HepG2 (cell line): ENCODE results near the gene FAAP100. TPM values are rescaled to one million over a fixed set of nuclear protein-coding genes. Genes with fewer than 3 reads are reported as not detected.
A peak's percentile ranks its signal among the peaks of the same experiment; 100 is the strongest.

Experiments used
- BRD4 ChIP-seq: sonication (generic); formaldehyde crosslinking; IDR thresholded peaks from 2 replicates; pipeline ENCODE4 v1.4.0; 2020; ENCODE audit warnings: missing genetic modification reagents
- HMGXB4 ChIP-seq, 2 experiments: sonication (generic) in 1 of 2; formaldehyde crosslinking in 1 of 2; IDR thresholded peaks; 2 replicates each; pipeline versions ENCODE4 v1.4.0 to v1.6.1; 2018 to 2020; ENCODE audit warnings: missing genetic modification reagents in 2 of 2, borderline replicate concordance in 1 of 2, low read depth in 1 of 2, mild to moderate bottlenecking in 1 of 2, missing biosample characterization in 1 of 2
- KLF16 ChIP-seq, 2 experiments: sonication (generic) in 1 of 2; formaldehyde crosslinking in 1 of 2; IDR thresholded peaks; 2 replicates each; pipeline versions ENCODE4 v1.6.1 to v1.8.0; 2016 to 2023; ENCODE audit warnings: missing genetic modification reagents in 2 of 2, missing compliant biosample characterization in 1 of 2
- NFATC3 ChIP-seq: sonication (generic); formaldehyde crosslinking; IDR thresholded peaks from 2 replicates; pipeline ENCODE4 v1.5.1; 2020; ENCODE audit warnings: mild to moderate bottlenecking, missing genetic modification reagents
- PAF1 ChIP-seq: IDR thresholded peaks from 2 replicates; pipeline ENCODE4 v1.6.1; 2016; ENCODE audit warnings: missing genetic modification reagents, missing compliant biosample characterization
- POGZ ChIP-seq: sonication (generic); formaldehyde crosslinking; IDR thresholded peaks from 2 replicates; pipeline ENCODE4 v1.4.0; 2020; ENCODE audit warnings: mild to moderate bottlenecking, missing genetic modification reagents
- PRPF4 ChIP-seq: fragments of 200-400 bp; formaldehyde crosslinking; IDR thresholded peaks from 2 replicates; pipeline ENCODE4 v1.6.1; 2016; ENCODE audit warnings: low read length, low read depth; ENCODE audit not compliant: poor library complexity, severe bottlenecking
- SRSF1 ChIP-seq: fragments of 200-400 bp; formaldehyde crosslinking; optimal IDR thresholded peaks from 2 replicates; pipeline ENCODE3; 2017; ENCODE audit warnings: mild to moderate bottlenecking, low read depth, low read length, moderate library complexity
- SRY ChIP-seq: sonication (generic); formaldehyde crosslinking; IDR thresholded peaks from 2 replicates; pipeline ENCODE4 v1.8.0; 2022; ENCODE audit warnings: mild to moderate bottlenecking, missing genetic modification reagents
- ZBTB3 ChIP-seq: sonication (generic); formaldehyde crosslinking; IDR thresholded peaks from 2 replicates; pipeline ENCODE4 v1.4.0; 2020; ENCODE audit warnings: low read depth, mild to moderate bottlenecking, moderate library complexity, missing genetic modification reagents, borderline replicate concordance
- ZBTB40 ChIP-seq, 2 experiments: fragments of 450-650 bp in 1 of 2; sonication (generic) in 1 of 2; formaldehyde crosslinking in 1 of 2; IDR thresholded peaks; 2 replicates each; pipeline versions ENCODE4 v1.6.1 to v1.8.0; 2016 to 2022; ENCODE audit warnings: antibody characterized with exemption in 1 of 2, mild to moderate bottlenecking in 1 of 2, missing genetic modification reagents in 1 of 2
- ZNF326 ChIP-seq: sonication (generic); formaldehyde crosslinking; IDR thresholded peaks from 2 replicates; pipeline ENCODE4 v1.4.0; 2020; ENCODE audit warnings: missing genetic modification reagents, borderline replicate concordance
- ZNF562 ChIP-seq: sonication (generic); formaldehyde crosslinking; IDR thresholded peaks from 2 replicates; pipeline ENCODE4 v1.8.0; 2022; ENCODE audit warnings: missing genetic modification reagents, borderline replicate concordance
- polyA plus RNA-seq, 8 experiments: library from polyadenylated mRNA; depleted of rRNA in 3 of 8; stranded (reverse) in 7 of 8; unstranded in 1 of 8; fragments of >200 nt; fragmentation: Illumina TruSeq in 4 of 8; extraction: Trizol in 4 of 8; gene quantifications; 2 replicates each; pipeline versions ENCODE4 v1.2.1 to v1.2.3, GENCODE V29; 2011 to 2016; ENCODE audit warnings: low read depth in 4 of 8, missing spikeins in 1 of 8, mixed read lengths in 1 of 8; ENCODE audit not compliant: insufficient read depth in 1 of 8
- total RNA-seq, 5 experiments: library from RNA; depleted of rRNA; stranded (reverse); fragments of >200 nt; fragmentation: Illumina TruSeq; extraction: Trizol; gene quantifications; 2 replicates each; pipeline ENCODE4 v1.2.3, GENCODE V29; 2016; ENCODE audit warnings: low read depth in 1 of 5
- TF ChIP-seq, protein P1 (sequence below): sonication (generic); formaldehyde crosslinking; IDR thresholded peaks from 2 replicates; pipeline ENCODE4 v1.5.0; 2020; ENCODE audit warnings: mild to moderate bottlenecking, missing genetic modification reagents

The FAAP100 gene
- total and polyA plus RNA-seq, 2 of the 13 experiments (the other 11 are each of a cell fraction or from before 2014, with no cell fraction given) = 7.6 to 20.8 TPM

DNA sequence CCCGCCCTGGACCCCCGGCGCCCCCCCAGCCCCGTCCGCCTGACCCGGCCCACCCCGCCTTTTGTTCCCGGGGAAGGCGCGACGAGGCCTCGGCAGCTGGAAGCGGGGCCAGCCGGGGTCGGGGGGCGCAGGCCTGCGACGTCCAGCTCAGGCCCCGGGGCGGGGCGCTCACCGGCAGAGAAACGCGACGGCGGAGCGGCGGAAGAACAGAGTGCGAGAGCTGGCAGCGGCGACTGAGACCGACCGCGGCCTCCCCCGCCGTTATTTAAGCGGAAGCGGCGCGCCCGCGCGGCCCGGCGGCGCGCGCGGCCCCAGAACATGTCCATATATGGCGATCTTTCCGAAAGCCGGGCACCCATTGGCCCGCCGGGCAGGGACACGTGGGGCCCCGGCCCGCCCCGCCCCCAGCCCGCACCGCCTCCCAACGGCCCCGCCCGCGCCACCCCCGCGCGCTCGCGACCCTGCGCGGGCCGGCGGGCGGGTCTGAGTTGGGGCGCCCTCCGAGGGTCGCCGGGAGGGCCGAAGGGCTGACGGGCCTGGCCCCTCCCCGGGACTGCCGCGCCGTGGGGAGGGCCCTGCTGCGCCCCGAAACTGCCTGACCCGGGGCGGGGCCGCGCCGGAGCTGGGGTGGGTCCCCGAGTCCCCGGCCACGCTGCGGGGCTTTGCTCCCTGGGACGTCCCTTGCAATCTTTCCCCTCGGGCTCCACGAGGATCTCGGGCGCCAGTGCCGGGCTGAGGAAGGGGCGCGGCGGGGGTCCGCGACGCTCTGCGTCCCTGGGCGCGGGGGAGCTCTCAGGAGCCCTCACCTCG lies 39.4 kb downstream of the FAAP100 start, which contains the start of gene ACTG1 (continued):
- TF ChIP-seq KLF16 (CRISPR knock-in tag; IDR thresholded peaks at IDR 0.05) (peak in 1 of 2 experiments; percentile 93; a peak in 2 of 4 replicates), ZBTB3 (no peak), BRD4 (no peak), PAF1 (CRISPR knock-in tag) (no peak), POGZ (peak; percentile 47), ZBTB40 (IDR thresholded peaks at IDR 0.05) (no peak), ZBTB40 (CRISPR knock-in tag; IDR thresholded peaks at IDR 0.05) (no peak), HMGXB4 (CRISPR knock-in tag; IDR thresholded peaks at IDR 0.05; ENCODE audit: borderline replicate concordance in 1 of 2, low read depth in 1 of 2) (peak; percentile 33 to 47; a peak in 2 of 4 replicates), PRPF4 (no peak), ZNF562 (CRISPR knock-in tag) (no peak), ZNF326 (CRISPR knock-in tag) (no peak), SRY (peak; percentile 66; the same call in 1 of the 2 replicates), NFATC3 (CRISPR knock-in tag) (no peak), SRSF1 (peak; percentile 30)
- TF ChIP-seq, protein P1, sequence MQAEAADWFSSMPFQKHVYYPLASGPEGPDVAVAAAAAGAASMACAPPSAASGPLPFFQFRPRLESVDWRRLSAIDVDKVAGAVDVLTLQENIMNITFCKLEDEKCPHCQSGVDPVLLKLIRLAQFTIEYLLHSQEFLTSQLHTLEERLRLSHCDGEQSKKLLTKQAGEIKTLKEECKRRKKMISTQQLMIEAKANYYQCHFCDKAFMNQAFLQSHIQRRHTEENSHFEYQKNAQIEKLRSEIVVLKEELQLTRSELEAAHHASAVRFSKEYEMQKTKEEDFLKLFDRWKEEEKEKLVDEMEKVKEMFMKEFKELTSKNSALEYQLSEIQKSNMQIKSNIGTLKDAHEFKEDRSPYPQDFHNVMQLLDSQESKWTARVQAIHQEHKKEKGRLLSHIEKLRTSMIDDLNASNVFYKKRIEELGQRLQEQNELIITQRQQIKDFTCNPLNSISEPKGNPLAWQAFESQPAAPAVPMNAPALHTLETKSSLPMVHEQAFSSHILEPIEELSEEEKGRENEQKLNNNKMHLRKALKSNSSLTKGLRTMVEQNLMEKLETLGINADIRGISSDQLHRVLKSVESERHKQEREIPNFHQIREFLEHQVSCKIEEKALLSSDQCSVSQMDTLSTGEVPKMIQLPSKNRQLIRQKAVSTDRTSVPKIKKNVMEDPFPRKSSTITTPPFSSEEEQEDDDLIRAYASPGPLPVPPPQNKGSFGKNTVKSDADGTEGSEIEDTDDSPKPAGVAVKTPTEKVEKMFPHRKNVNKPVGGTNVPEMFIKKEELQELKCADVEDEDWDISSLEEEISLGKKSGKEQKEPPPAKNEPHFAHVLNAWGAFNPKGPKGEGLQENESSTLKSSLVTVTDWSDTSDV (CRISPR knock-in tag) = no peak
